ENCODE data around the gene ASTL.

- TF ChIP-seq MAX (CRISPR knock-in tag; IDR thresholded peaks at IDR 0.05) (no peak), TEAD1 (CRISPR knock-in tag; IDR thresholded peaks at IDR 0.05) (no peak), CTCF (IDR thresholded peaks at IDR 0.05) (no peak), NR3C1 (CRISPR knock-in tag; conservative IDR thresholded peaks at IDR 0.05; ENCODE audit: low read depth) (no peak), FOXP1 (CRISPR knock-in tag; IDR thresholded peaks at IDR 0.05; ENCODE audit: borderline replicate concordance) (no peak), HMGXB4 (CRISPR knock-in tag; IDR thresholded peaks at IDR 0.05) (no peak)
Measured at GRCh38 chr2:96106991-96107707, 31.2 kb downstream of the ASTL start.
